Measurements from ENCODE around the gene MGARP.

- TF ChIP-seq EZH2 (IDR thresholded peaks at IDR 0.05; ENCODE audit: borderline replicate concordance, low read length) (no peak), CTCF (IDR thresholded peaks at IDR 0.05; ENCODE audit: low read length) (no peak)
Measured at GRCh38 chr4:139266583-139267257, 13.3 kb downstream of the MGARP start.
